ENCODE measurements around the gene SPTBN5. TPM values are rescaled to one million over a fixed set of nuclear protein-coding genes. Genes with fewer than 3 reads are reported as not detected.

The SPTBN5 gene
- total RNA-seq, 1 experiment from 2014 or later: 2.1 TPM

GRCh38 chr15:41801850-41802455 lies 91.9 kb downstream of the SPTBN5 start:
- no peaks in the 10 kb centered on the region for H3K9me3 ChIP-seq (ENCODE audit: control insufficient read depth, insufficient read depth, low read depth, low read length)
- POLR2A ChIA-PET: interaction anchor here (0.5 kb wide), 1 partner anchor 20 kb away, joined by 4 read pairs; no protein-coding TSS in a partner anchor
- intact Hi-C loops (cut with micrococcal nuclease; ENCODE audit: unreplicated experiment): no loop called here
- TF ChIP-seq REST (IDR thresholded peaks at IDR 0.05; ENCODE audit: insufficient read depth in 1 of 2, low read depth in 2 of 2, low read length in 1 of 2) (no peak), CTCF (IDR thresholded peaks at IDR 0.05) (no peak), POLR2AphosphoS5 (IDR thresholded peaks at IDR 0.05; ENCODE audit: low read depth, low read length) (no peak), TCF7L2 (IDR thresholded peaks at IDR 0.05; ENCODE audit: low read depth, low read length) (no peak), SIN3A (IDR thresholded peaks at IDR 0.05; ENCODE audit: borderline replicate concordance, insufficient read depth, low read depth, low read length) (no peak)
- no TSS peak for BruUV-seq (replicated peaks)
- DNase-seq (ENCODE audit: low read depth, low spot score) (peak; percentile 59), ATAC-seq (no peak)
- H3K4me1 ChIP-seq (ENCODE audit: control insufficient read depth, insufficient read depth, low read length): no peaks in the 10 kb centered on the region
- no peaks in the 10 kb centered on the region for H3K27me3 ChIP-seq (ENCODE audit: control insufficient read depth, insufficient read depth, low read length)
- H3K4me3 ChIP-seq (ENCODE audit: low read depth in 2 of 2, low read length in 2 of 2): no peak overlapping the region
- in situ Hi-C loops (cut with HindIII; ENCODE audit: low pct_unique_long_range_greater_than_20kb, low sequenced_read_pairs): no loop called here
- H3K36me3 ChIP-seq (ENCODE audit: control insufficient read depth, insufficient read depth, low read length): no peaks in the 10 kb centered on the region; the same call in 1 of the 2 replicates
- CTCF ChIA-PET: interaction anchor here (0.5 kb wide), 1 partner anchor 196 kb away, joined by 3 read pairs; no protein-coding TSS in a partner anchor
- H3K27ac ChIP-seq (ENCODE audit: low read length): no peak overlapping the region

GRCh38 chr15:41801185-41801584 lies 92.7 kb downstream of the SPTBN5 start:
- no peak overlapping the region for H3K4me3 ChIP-seq (ENCODE audit: low read depth in 2 of 2, low read length in 2 of 2)
- H3K4me1 ChIP-seq (ENCODE audit: control insufficient read depth, insufficient read depth, low read length): peaks cover under 1% of the 10 kb centered on the region
- no peak for DNase-seq (ENCODE audit: low read depth, low spot score)
- ChIA-PET POLR2A (no interaction called here), CTCF (interaction anchor here (0.5 kb wide), 1 partner anchor 196 kb away, joined by 3 read pairs; no protein-coding TSS in a partner anchor)
- TF ChIP-seq REST (IDR thresholded peaks at IDR 0.05; ENCODE audit: insufficient read depth in 1 of 2, low read depth in 2 of 2, low read length in 1 of 2) (no peak), POLR2AphosphoS5 (IDR thresholded peaks at IDR 0.05; ENCODE audit: low read depth, low read length) (no peak), CTCF (IDR thresholded peaks at IDR 0.05) (no peak), SIN3A (IDR thresholded peaks at IDR 0.05; ENCODE audit: borderline replicate concordance, insufficient read depth, low read depth, low read length) (no peak), TCF7L2 (IDR thresholded peaks at IDR 0.05; ENCODE audit: low read depth, low read length) (no peak)
- H3K27me3 ChIP-seq (ENCODE audit: control insufficient read depth, insufficient read depth, low read length): no peaks in the 10 kb centered on the region
- no peaks in the 10 kb centered on the region for H3K9me3 ChIP-seq (ENCODE audit: control insufficient read depth, insufficient read depth, low read depth, low read length)
- intact Hi-C loops (cut with micrococcal nuclease; ENCODE audit: unreplicated experiment): no loop called here
- no TSS peak for BruUV-seq (replicated peaks)
- H3K36me3 ChIP-seq (ENCODE audit: control insufficient read depth, insufficient read depth, low read length): no peaks in the 10 kb centered on the region; the same call in 1 of the 2 replicates
- ATAC-seq: no peak
- H3K27ac ChIP-seq (ENCODE audit: low read length): no peak overlapping the region
- in situ Hi-C loops (cut with HindIII; ENCODE audit: low pct_unique_long_range_greater_than_20kb, low sequenced_read_pairs): no loop called here
